ENCODE data around the gene LIMK2. TPM values are rescaled to one million over a fixed set of nuclear protein-coding genes. Genes with fewer than 3 reads are reported as not detected.
"Not testable (repeated sequence)": the region's sequence is repeated elsewhere in the genome, so short reads cannot be mapped to it uniquely, and the experiment has no call there.

LIMK2 gene
- total RNA-seq, 4 donors from 2014 or later = 50.0 to 67.2 (median 56.9) TPM

GRCh38 chr22:31241200-31241599, 29.1 kb downstream of the LIMK2 start:
- peaks cover 0 to 15% (median 4%) of the 10 kb centered on the region in 4 donors for H3K4me1 ChIP-seq
- H3K4me3 ChIP-seq = no peak overlapping the region
- H3K27me3 ChIP-seq = no peaks in the 10 kb centered on the region
- 36 to 42% methylated on average over 1 of the region's 1 CpG for WGBS, 2 donors
- H3K27ac ChIP-seq = peak overlapping the region in 1 of 4 donors; percentile 10
- H3K36me3 ChIP-seq = peaks cover 0 to 6% (median 0%) of the 10 kb centered on the region in 3 donors
- TF ChIP-seq POLR2A (IDR thresholded peaks at IDR 0.05) (no peak), CTCF (IDR thresholded peaks at IDR 0.05) (no peak), EP300 (IDR thresholded peaks at IDR 0.05) (no peak)
- DNase-seq (ENCODE audit: low spot score in 2 of 2) = no peak
- no peaks in the 10 kb centered on the region for H3K9me3 ChIP-seq

- no peak for DNase-seq (ENCODE audit: low spot score in 2 of 2)
- peaks cover 0 to 6% (median 0%) of the 10 kb centered on the region in 3 donors for H3K36me3 ChIP-seq
- no peak overlapping the region for H3K27ac ChIP-seq
- no peak for TF ChIP-seq CTCF (IDR thresholded peaks at IDR 0.05)
- TF ChIP-seq POLR2A (IDR thresholded peaks at IDR 0.05) = no peak
- TF ChIP-seq EP300 (IDR thresholded peaks at IDR 0.05) = no peak
- peaks cover 0 to 15% (median 4%) of the 10 kb centered on the region in 4 donors for H3K4me1 ChIP-seq
- H3K9me3 ChIP-seq = no peaks in the 10 kb centered on the region
- no peaks in the 10 kb centered on the region for H3K27me3 ChIP-seq
- H3K4me3 ChIP-seq = no peak overlapping the region
Observed at GRCh38 chr22:31241936-31242335, 29.8 kb downstream of the LIMK2 start.

GRCh38 chr22:31243339-31244045, 31.4 kb downstream of the LIMK2 start:
- DNase-seq (ENCODE audit: low spot score in 2 of 2) = no peak
- TF ChIP-seq CTCF (IDR thresholded peaks at IDR 0.05) = no peak
- no peak for TF ChIP-seq EP300 (IDR thresholded peaks at IDR 0.05)
- no peak for TF ChIP-seq POLR2A (IDR thresholded peaks at IDR 0.05)
- H3K27ac ChIP-seq = peak overlapping the region in 3 of 4 donors; percentile 22 to 63 (median 56)
- no peaks in the 10 kb centered on the region for H3K27me3 ChIP-seq
- WGBS, 2 donors = 68 to 81% methylated on average over 5 of the region's 5 CpGs
- H3K4me3 ChIP-seq = no peak overlapping the region
- H3K36me3 ChIP-seq = peaks cover 0 to 6% (median 0%) of the 10 kb centered on the region in 3 donors
- no peaks in the 10 kb centered on the region for H3K9me3 ChIP-seq
- H3K4me1 ChIP-seq = peaks cover 0 to 26% (median 6%) of the 10 kb centered on the region in 4 donors

- WGBS, 2 donors = 32 to 45% methylated on average over 9 of the region's 9 CpGs
- DNase-seq (ENCODE audit: low spot score in 2 of 2) = no peak
- TF ChIP-seq POLR2A (IDR thresholded peaks at IDR 0.05) = no peak
- H3K9me3 ChIP-seq = no peaks in the 10 kb centered on the region
- H3K4me3 ChIP-seq = no peak overlapping the region
- H3K27me3 ChIP-seq = no peaks in the 10 kb centered on the region
- H3K36me3 ChIP-seq = peaks cover 0 to 6% (median 0%) of the 10 kb centered on the region in 3 donors
- peak overlapping the region in 3 of 4 donors; percentile 56 to 68 (median 63) for H3K27ac ChIP-seq
- peaks cover 0 to 34% (median 6%) of the 10 kb centered on the region in 4 donors for H3K4me1 ChIP-seq
Observed at GRCh38 chr22:31244046-31244942, 32.2 kb downstream of the LIMK2 start.

GRCh38 chr22:31244943-31245451, 32.9 kb downstream of the LIMK2 start:
- no peak for DNase-seq (ENCODE audit: low spot score in 2 of 2)
- WGBS, 2 donors = 88 to 90% methylated on average over 7 of the region's 7 CpGs
- peaks cover 0 to 6% (median 0%) of the 10 kb centered on the region in 3 donors for H3K36me3 ChIP-seq
- H3K27ac ChIP-seq = peak overlapping the region in 2 of 4 donors; percentile 63 to 68
- H3K27me3 ChIP-seq = no peaks in the 10 kb centered on the region
- peaks cover 0 to 41% (median 6%) of the 10 kb centered on the region in 4 donors for H3K4me1 ChIP-seq
- H3K9me3 ChIP-seq = no peaks in the 10 kb centered on the region
- no peak overlapping the region for H3K4me3 ChIP-seq
- TF ChIP-seq EP300 (IDR thresholded peaks at IDR 0.05) = no peak
- no peak for TF ChIP-seq CTCF (IDR thresholded peaks at IDR 0.05)
- no peak for TF ChIP-seq POLR2A (IDR thresholded peaks at IDR 0.05)

- H3K27me3 ChIP-seq; H3K27ac ChIP-seq; DNase-seq (ENCODE audit: low spot score in 2 of 2); H3K9me3 ChIP-seq; H3K4me3 ChIP-seq; H3K36me3 ChIP-seq: not testable (repeated sequence)
- H3K4me1 ChIP-seq = peaks cover 0 to 51% (median 15%) of the 10 kb centered on the region in 4 donors
- WGBS, 2 donors = 84 to 87% methylated on average over 12 of the region's 12 CpGs
Observed at GRCh38 chr22:31245998-31246397, 33.9 kb downstream of the LIMK2 start.
